ENCODE measurements around the gene RAMACL.

GRCh38 chr6:166556336-166556735 is 30.1 kb downstream of the RAMACL start:
- TF ChIP-seq CTCF (conservative IDR thresholded peaks at IDR 0.05 in 1 of 2, IDR thresholded peaks at IDR 0.05 in 1 of 2; ENCODE audit: low read depth in 1 of 2, low read length in 2 of 2): no peak
- no peak for TF ChIP-seq EZH2 (IDR thresholded peaks at IDR 0.05; ENCODE audit: low read length, missing control alignments)

All from fibroblast of lung (primary cell).